Stimulated activated CD8-positive, alpha-beta memory T cell treated with anti-CD3 and anti-CD28 coated beads, Interleukin-4, amount 100 ng/mL, for 4 hours (primary cell): ENCODE data around the gene WDR70.
"Not testable (repeated sequence)": the region's sequence is repeated elsewhere in the genome, so short reads cannot be mapped to it uniquely, and the experiment has no call there.

ENCODE experiments used
- DNase-seq, 2 donors: peaks; one replicate each; pipeline ENCODE4 v3.0.0-alpha.2; 2020; ENCODE audit warnings: low read depth in 2 of 2, low spot score in 1 of 2

The WDR70 gene

DNA sequence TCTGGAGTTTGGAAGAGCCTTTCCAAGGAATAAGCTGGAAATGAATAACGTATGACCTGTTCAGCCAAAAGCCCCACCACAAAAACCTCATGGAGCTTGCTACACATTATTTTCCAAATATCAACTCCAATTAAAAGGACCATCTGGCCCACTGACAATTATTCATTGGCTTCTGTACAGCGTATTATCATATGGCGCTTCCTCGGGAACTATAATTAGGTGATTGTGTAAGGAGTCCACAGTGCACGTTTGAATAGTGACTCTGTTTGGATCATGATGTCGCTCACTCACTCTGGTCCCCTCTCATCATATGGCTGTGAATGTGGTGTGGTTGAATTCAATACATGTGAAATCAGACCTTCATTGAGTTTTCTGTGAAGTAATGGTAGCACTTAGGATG is 408.6 kb downstream of the WDR70 start:
- DNase-seq: no peak

DNA sequence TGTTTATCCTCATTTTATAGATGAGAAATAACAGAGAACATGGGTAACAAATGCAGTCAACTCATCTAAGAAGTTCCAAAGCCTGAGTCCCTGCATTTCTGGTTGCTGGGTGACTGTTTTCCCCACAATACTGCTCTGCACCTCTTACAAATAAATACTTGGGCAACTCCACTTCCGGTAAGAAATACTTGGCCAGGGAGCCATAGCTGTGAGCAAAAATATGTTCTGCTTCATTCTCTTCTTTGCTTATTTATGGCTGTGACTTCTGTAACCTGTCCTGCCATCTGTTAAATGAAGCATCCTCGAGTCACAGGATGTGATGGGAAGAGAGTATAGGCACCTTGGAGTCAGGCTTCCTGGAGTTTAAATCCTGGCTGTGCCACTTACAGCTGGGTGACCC is 410.9 kb downstream of the WDR70 start:
- no peak for DNase-seq

DNA sequence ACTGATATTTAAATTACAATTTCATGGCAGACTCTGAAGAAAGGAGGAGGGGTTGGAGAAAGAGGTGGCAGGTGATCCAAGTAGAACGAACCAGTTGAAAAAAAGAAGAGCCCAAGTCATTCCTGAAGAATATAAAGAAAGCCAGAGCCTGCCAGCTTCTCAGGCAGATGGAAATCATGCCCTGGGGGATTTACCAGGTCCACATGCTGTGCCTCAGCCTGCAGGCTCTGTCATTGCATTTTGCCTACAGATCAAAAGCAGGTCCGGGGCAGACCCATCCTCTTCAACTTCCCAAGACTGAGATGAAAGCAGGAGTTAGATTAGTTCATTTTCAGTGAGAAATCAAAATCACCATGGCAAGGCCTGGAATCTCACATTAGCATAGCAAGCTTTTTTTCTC is 412.2 kb downstream of the WDR70 start:
- DNase-seq: no peak

DNA sequence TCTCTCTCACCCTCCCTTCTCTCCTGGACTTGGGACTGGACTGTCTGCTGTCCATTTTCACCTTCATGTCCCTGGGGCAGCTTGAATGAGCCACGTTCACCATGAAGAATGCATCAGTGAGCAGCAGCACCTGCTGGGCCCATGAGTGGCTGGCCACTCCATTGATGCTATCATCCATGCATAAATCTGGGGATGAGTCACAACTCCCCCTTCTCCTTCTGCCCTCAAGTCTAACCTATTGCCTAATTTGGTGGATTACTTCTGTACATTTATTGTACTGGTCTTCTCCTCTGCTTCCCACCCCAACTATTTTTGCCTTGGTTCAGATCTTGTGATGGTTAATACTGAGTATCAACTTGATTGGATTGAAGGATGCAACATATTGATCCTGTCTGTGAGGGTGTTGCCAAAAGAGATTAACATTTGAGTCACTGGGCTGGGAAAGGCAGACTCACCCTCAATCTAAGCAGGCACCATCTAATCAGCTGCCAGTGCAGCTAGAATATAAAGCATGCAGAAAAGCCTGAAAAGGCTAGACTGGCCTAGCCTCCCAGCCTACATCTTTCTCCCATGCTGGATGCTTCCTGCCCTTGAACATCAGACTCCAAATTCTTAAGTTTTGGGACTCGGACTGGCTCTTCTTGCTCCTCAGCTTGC is 414.0 kb downstream of the WDR70 start:
- DNase-seq: no peak

DNA sequence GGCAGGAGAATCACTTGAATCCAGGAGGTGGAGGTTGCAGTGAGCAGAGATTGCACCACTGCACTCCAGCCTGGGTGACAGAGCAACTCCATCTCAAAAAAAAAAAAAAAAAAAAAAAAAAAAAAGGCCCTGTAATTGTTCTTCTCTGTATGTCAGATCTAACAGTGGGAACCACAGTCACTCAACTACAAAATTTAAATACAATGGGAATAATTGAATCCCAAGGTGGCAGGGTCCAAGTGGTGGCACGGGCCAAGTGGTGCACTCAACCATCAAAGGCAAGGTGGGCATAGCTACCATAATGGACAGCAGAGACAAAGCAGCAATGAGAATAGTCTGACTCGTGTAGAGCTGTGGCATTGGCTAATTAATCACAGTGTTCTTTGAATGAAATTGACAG is 416.2 kb downstream of the WDR70 start:
- not testable (repeated sequence) for DNase-seq

DNA sequence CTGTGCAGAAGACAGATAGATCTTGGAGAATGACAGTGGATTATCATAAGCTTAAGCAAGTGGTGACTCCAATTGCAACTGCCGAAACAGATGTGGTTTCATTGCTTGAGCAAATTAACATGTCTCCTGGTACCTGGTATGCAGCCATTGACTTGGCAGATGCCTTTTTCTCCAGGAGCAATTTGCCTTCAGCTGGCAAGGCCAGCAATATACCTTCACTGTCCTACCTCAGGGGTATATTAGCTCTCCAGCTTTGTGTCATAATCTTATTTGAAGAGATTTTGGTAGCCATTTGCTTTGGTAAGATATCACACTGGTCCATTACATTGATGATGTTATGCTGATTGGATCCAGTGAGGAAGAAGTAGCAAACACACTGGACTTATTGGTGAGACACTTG is 417.3 kb downstream of the WDR70 start:
- DNase-seq: not testable (repeated sequence)

DNA sequence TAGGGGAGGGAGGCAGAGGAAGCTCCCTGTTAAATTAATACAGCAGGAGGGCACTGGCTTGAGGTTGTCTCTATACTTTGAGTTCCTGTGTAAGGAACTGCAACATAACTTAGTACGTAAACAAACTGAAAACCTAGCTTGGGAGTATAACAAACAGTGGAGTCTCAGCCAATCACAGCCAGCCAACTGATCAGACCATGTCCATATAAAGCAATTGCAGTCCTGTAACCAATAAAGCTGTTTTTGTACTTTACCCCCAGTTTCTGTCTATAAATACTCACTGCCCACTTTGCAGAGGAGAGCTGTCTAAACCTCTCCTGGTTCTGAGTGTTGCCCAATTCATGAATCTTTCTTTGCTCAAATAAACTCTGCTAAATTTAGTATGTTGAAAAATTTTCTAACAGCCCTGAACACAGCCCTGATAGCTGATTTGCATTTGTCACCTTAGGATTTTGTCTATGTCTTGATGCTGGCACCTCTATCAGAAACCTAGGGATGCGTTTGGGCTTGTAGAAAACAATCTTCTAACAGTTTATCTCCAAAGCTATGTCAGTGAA is 420.8 kb downstream of the WDR70 start:
- no peak for DNase-seq

DNA sequence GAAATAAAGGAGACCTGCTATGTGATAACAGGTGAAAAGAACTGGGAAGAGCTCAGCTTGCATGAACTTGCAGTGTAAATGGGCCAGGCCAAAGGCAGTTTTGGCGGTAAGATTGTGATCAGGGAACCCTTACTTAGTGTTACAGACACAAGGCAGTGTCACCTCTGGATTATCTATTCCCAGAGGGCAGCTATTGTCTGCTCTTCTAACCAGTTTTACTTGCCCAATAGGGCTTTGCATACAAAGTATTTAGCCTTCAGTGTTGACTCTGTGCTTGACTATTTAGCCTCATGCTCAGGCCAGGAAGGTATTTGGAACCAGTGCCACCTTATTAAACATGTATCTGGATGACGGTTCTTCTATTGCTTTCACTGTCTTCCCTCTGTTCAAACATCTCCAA is 422.4 kb downstream of the WDR70 start:
- no peak for DNase-seq
